AG09319 (cell line): ENCODE results near the gene ARHGAP25.

Experiments
- DNase-seq: peaks from one replicate; pipeline ENCODE4 v3.0.0-alpha.2; 2010; ENCODE audit warnings: low read depth; ENCODE audit errors: extremely low read depth
- CTCF ChIP-seq: IDR thresholded peaks from 2 replicates; pipeline ENCODE4 v1.5.1; 2011; ENCODE audit warnings: low read depth, mild to moderate bottlenecking, inconsistent platforms, low read length, moderate library complexity

The ARHGAP25 gene

DNA sequence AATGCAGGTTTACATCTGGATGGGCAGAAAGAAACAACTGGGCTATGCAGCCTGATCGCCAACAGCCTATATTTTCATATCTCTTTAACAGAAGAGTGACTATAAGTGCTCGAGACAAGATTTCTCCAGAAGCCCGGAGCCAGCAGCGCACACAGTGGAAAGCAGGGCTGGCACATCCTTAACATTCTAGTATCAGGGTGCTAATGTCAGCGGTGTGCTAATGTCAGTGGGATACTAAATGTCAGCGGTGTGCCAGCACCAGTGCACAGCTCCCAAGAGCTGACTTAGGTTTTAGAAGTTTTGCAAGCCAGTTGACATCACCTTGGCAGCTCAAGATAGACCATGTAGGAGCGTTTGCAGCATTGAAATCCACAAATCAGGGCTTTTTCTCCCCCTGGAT, 128.3 kb downstream of the ARHGAP25 start:
- no peak for DNase-seq
- no peak for TF ChIP-seq CTCF

GRCh38 chr2:68863996-68864395, 129.4 kb downstream of the ARHGAP25 start:
- no peak for TF ChIP-seq CTCF
- no peak for DNase-seq

- TF ChIP-seq CTCF = no peak
- DNase-seq = no peak
These were observed 130.5 kb downstream of the ARHGAP25 start for GRCh38 chr2:68865108-68865507.

DNA sequence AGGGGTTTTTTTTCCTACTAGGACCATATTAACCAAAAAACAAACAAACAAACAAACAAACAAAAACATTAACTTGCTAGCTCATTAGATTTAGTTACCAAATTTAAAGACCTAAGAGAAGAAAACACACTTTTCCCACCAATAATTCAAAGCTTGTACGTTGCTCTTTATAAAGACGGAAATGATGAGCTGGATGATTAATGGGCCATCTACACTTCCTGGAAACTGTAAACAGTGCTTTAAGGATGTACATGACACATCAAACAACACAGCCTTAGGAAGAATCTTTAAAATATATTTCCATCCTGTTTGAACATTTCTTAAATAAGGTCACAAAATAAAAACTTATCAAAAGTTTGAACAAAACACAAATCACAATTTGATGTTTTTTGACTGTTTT, 135.6 kb downstream of the ARHGAP25 start:
- TF ChIP-seq CTCF = no peak
- DNase-seq = no peak

DNA sequence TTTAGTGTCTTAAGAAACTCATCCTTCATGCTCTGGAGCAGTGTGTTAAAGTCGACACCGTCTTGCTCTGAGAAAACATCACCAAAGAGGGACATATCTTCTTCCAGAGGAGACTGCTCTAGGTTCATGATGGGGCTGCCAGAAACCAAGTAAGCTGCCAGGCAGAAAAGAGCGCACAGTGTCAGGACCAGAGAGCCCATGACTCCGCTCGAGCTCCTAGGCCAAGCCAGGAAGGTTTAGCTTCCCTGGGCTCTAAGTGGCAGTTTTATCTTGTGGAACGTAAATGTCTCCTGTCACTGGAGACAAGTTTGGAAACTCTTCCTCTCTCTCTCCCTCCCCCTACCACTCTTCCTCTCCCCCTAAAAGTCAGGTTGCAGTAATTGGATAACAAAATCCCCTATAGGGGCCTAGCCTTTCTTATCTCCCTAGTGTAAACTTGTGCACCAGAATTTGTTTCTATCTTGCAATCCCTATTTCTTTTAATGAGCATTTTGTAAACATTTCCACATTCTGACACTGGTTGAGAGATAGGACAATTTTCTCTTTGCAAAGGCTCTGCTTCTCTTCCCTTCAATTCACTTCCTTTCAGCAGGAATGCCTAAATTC, 136.7 kb downstream of the ARHGAP25 start, which contains the start of gene BMP10:
TSS of gene BMP10 (minus strand) at position 239 of the 606 bp plus-strand sequence. CDS start at position 200, 39 bp downstream.
- no peak for TF ChIP-seq CTCF
- no peak for DNase-seq
